Measurements from ENCODE around the gene FBXL4. TPM values are rescaled to one million over a fixed set of nuclear protein-coding genes. Genes with fewer than 3 reads are reported as not detected.

The FBXL4 gene
- polyA plus RNA-seq, 1 donor (not counting 4 experiments of a cell fraction or from before 2014, with no cell fraction given), result 19.9 TPM

GRCh38 chr6:98831959-98832283 is 115.8 kb downstream of the FBXL4 start:
- Histone ChIP-seq H3K36me3 (ENCODE audit: control insufficient read depth in 2 of 2, extremely low read depth in 1 of 2, insufficient read depth in 2 of 2, low read length in 2 of 2) (no peaks in the 10 kb centered on the region), H3K4me1 (ENCODE audit: control insufficient read depth, extremely low read depth, insufficient read depth, low read length) (peaks cover 15% of the 10 kb centered on the region), H3K4me2 (ENCODE audit: control insufficient read depth, extremely low read depth, insufficient read depth, low read depth, low read length) (peak overlapping the region; percentile 69), H3K79me2 (ENCODE audit: control insufficient read depth, insufficient read depth, low read length) (no peaks in the 10 kb centered on the region), H3K27me3 (ENCODE audit: control insufficient read depth, extremely low read depth, insufficient read depth, low read length) (peaks cover 93% of the 10 kb centered on the region), H3K9me3 (ENCODE audit: control insufficient read depth, low read depth, low read length) (no peaks in the 10 kb centered on the region), H3K4me3 (ENCODE audit: control insufficient read depth in 2 of 3, extremely low read depth in 1 of 3, insufficient read depth in 2 of 3, low read depth in 1 of 3, low read length in 3 of 3) (peak overlapping the region in 1 of 3 experiments; percentile 17), H4K20me1 (ENCODE audit: control insufficient read depth, extremely low read depth, insufficient read depth, low read length) (peaks cover 3% of the 10 kb centered on the region), H3K9me1 (ENCODE audit: control insufficient read depth, extremely low read depth, insufficient read depth, low read length) (no peaks in the 10 kb centered on the region), H2AFZ (ENCODE audit: control insufficient read depth, low read length) (no peak overlapping the region), H3K9ac (ENCODE audit: control insufficient read depth, extremely low read depth, insufficient read depth, low read length) (no peak overlapping the region), H3K27ac (ENCODE audit: control insufficient read depth, insufficient read depth, low read length) (no peak overlapping the region)
- dilution Hi-C loops (cut with MboI; ENCODE audit: extremely low pct_ligation_motif_present, low sequenced_read_pairs), result no loop called here
- FAIRE-seq (no peak), DNase-seq (ENCODE audit: low read depth, low spot score) (no peak)
- TF ChIP-seq EZH2 (IDR thresholded peaks at IDR 0.05; ENCODE audit: low read length), result no peak
- no peak for TF ChIP-seq CTCF (optimal IDR thresholded peaks at IDR 0.05 in 1 of 3, IDR thresholded peaks at IDR 0.05 in 1 of 3, conservative IDR thresholded peaks at IDR 0.05 in 1 of 3; ENCODE audit: extremely low read depth in 1 of 3, insufficient read depth in 2 of 3, low read length in 3 of 3)

DNA sequence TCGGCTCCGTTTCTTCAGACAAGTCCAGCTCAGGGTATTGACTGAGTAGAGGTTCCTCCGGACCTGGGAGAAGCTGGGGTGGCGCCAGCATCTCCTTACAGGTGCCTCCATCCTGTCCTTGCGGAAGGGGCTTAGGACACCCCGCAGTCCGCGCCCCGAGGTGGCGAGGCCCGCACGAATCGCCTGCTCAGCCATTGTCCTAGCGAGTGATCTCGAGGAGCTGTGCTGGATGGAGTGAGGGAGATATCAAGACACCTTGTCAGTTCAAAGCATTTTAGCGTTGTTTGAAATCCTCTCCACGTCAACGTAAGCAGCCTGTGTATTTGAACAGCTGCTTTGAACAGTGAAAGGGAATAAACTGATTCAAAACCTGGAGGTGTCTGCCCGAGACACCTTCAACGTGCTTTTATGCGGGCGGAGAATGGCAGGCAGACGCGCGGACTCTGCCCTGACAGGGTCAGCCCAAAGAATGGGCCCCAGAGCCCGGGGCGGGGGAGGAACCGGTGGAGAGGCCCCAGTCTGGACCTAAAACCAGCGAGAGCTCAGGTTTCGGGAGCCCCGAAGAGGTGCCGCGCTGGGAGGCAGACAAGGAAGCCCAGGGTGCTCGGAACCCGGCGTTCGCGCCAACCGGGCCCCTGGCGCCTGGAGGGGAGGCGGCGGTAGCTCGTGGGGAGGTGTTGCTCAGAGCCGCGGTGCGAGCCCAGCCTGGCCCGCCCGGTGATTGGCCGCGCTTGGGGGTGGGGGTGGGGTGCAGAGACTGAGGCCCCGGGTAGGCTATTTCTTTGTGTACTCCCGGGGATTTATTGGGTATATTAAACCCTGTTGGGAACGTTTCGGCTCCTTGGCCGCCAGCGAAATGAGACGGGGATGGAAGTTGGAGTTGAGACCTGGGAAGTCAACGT is 116.4 kb downstream of the FBXL4 start:
- peak overlapping the region; percentile 69 for H3K4me2 ChIP-seq (ENCODE audit: control insufficient read depth, extremely low read depth, insufficient read depth, low read depth, low read length)
- TF ChIP-seq EZH2 (IDR thresholded peaks at IDR 0.05; ENCODE audit: low read length) (peak; percentile 93), CTCF (optimal IDR thresholded peaks at IDR 0.05 in 1 of 3, IDR thresholded peaks at IDR 0.05 in 1 of 3, conservative IDR thresholded peaks at IDR 0.05 in 1 of 3; ENCODE audit: extremely low read depth in 1 of 3, insufficient read depth in 2 of 3, low read length in 3 of 3) (no peak)
- H2AFZ ChIP-seq (ENCODE audit: control insufficient read depth, low read length), result no peak overlapping the region
- DNase-seq (ENCODE audit: low read depth, low spot score) (no peak), FAIRE-seq (no peak)
- no peaks in the 10 kb centered on the region for H3K79me2 ChIP-seq (ENCODE audit: control insufficient read depth, insufficient read depth, low read length)
- H3K4me3 ChIP-seq (ENCODE audit: control insufficient read depth in 2 of 3, extremely low read depth in 1 of 3, insufficient read depth in 2 of 3, low read depth in 1 of 3, low read length in 3 of 3), result peak overlapping the region in 1 of 3 experiments; percentile 17
- dilution Hi-C loops (cut with MboI; ENCODE audit: extremely low pct_ligation_motif_present, low sequenced_read_pairs), result no loop called here
- H3K9me3 ChIP-seq (ENCODE audit: control insufficient read depth, low read depth, low read length), result no peaks in the 10 kb centered on the region
- H3K9me1 ChIP-seq (ENCODE audit: control insufficient read depth, extremely low read depth, insufficient read depth, low read length), result no peaks in the 10 kb centered on the region
- peaks cover 3% of the 10 kb centered on the region for H4K20me1 ChIP-seq (ENCODE audit: control insufficient read depth, extremely low read depth, insufficient read depth, low read length)
- peaks cover 93% of the 10 kb centered on the region for H3K27me3 ChIP-seq (ENCODE audit: control insufficient read depth, extremely low read depth, insufficient read depth, low read length)
- peaks cover 15% of the 10 kb centered on the region for H3K4me1 ChIP-seq (ENCODE audit: control insufficient read depth, extremely low read depth, insufficient read depth, low read length)
- H3K9ac ChIP-seq (ENCODE audit: control insufficient read depth, extremely low read depth, insufficient read depth, low read length), result no peak overlapping the region
- no peaks in the 10 kb centered on the region for H3K36me3 ChIP-seq (ENCODE audit: control insufficient read depth in 2 of 2, extremely low read depth in 1 of 2, insufficient read depth in 2 of 2, low read length in 2 of 2)
- no peak overlapping the region for H3K27ac ChIP-seq (ENCODE audit: control insufficient read depth, insufficient read depth, low read length)
